Fibroblast of lung (primary cell): ENCODE results near the gene RANBP9. TPM values are rescaled to one million over a fixed set of nuclear protein-coding genes. Genes with fewer than 3 reads are reported as not detected.

Source experiments
- DNase-seq, 2 donors: peaks; one replicate each; pipeline versions ENCODE4 v3.0.0 to v3.0.0-alpha.2; 2010; ENCODE audit warnings: low read depth in 2 of 2
- H2AFZ ChIP-seq: 2 replicates; pipeline ENCODE4 v1.5.1; 2012; ENCODE audit warnings: low read length, control low read depth, inconsistent platforms
- H3K27ac ChIP-seq: 2 replicates; pipeline ENCODE4 v1.5.1; 2011; ENCODE audit warnings: low read length, control low read depth; ENCODE audit not compliant: insufficient read depth
- H3K27me3 ChIP-seq: 2 replicates; pipeline ENCODE4 v1.5.1; 2011; ENCODE audit warnings: mild to moderate bottlenecking, low read length; ENCODE audit not compliant: control insufficient read depth, insufficient read depth
- H3K36me3 ChIP-seq: 2 replicates; pipeline ENCODE4 v1.5.1; 2011; ENCODE audit warnings: low read length; ENCODE audit not compliant: control insufficient read depth, insufficient read depth
- H3K4me1 ChIP-seq: 2 replicates; pipeline ENCODE4 v1.5.1; 2011; ENCODE audit warnings: low read length; ENCODE audit not compliant: control insufficient read depth, insufficient read depth; ENCODE audit errors: extremely low read depth
- H3K4me2 ChIP-seq: 2 replicates; pipeline ENCODE4 v1.5.1; 2011; ENCODE audit warnings: low read length, control low read depth; ENCODE audit not compliant: insufficient read depth; ENCODE audit errors: extremely low read depth
- H3K4me3 ChIP-seq, 4 experiments: fragments of 200-600 bp in 1 of 4; sonication (generic) in 1 of 4; replicated peaks in 1 of 4; 2 replicates each; pipeline ENCODE4 v1.5.1; 2011 to 2016; ENCODE audit warnings: low read length in 4 of 4, low read depth in 3 of 4, mild to moderate bottlenecking in 3 of 4, control low read depth in 2 of 4, inconsistent platforms in 1 of 4, mixed read lengths in 1 of 4; ENCODE audit not compliant: insufficient read depth in 1 of 4; ENCODE audit errors: control extremely low read depth in 1 of 4
- H3K79me2 ChIP-seq: 2 replicates; pipeline ENCODE4 v1.5.1; 2012; ENCODE audit warnings: mild to moderate bottlenecking, low read length, inconsistent platforms; ENCODE audit not compliant: control insufficient read depth, insufficient read depth
- H3K9ac ChIP-seq: 2 replicates; pipeline ENCODE4 v1.5.1; 2011; ENCODE audit warnings: mild to moderate bottlenecking, low read length, control low read depth; ENCODE audit not compliant: insufficient read depth
- H3K9me3 ChIP-seq: 2 replicates; pipeline ENCODE4 v1.5.1; 2012; ENCODE audit warnings: low read depth, low read length; ENCODE audit not compliant: control insufficient read depth, insufficient read depth
- H4K20me1 ChIP-seq: 2 replicates; pipeline ENCODE4 v1.5.1; 2011; ENCODE audit warnings: low read length; ENCODE audit not compliant: control insufficient read depth, insufficient read depth; ENCODE audit errors: extremely low read depth
- CTCF ChIP-seq, 2 donors: IDR thresholded peaks in 1 of 2; conservative IDR thresholded peaks in 1 of 2; 1 replicate in 1 of 2; 2 replicates in 1 of 2; pipeline ENCODE4 v1.5.1; 2011 to 2012; ENCODE audit warnings: low read length in 2 of 2, control low read depth in 1 of 2, inconsistent platforms in 1 of 2, low read depth in 1 of 2, mild to moderate bottlenecking in 1 of 2
- EZH2 ChIP-seq: IDR thresholded peaks from 2 replicates; pipeline ENCODE4 v1.5.1; 2012; ENCODE audit warnings: low read length, control low read depth, mild to moderate bottlenecking; ENCODE audit errors: missing control alignments
- polyA plus RNA-seq, 2 donors: library from polyadenylated mRNA; depleted of rRNA in 1 of 2; stranded (reverse) in 1 of 2; unstranded in 1 of 2; fragments of >200 nt; gene quantifications; 2 replicates each; pipeline ENCODE4 v1.2.1, GENCODE V29; 2011 to 2012; ENCODE audit warnings: missing spikeins in 1 of 2
- total RNA-seq: library from RNA; depleted of rRNA; stranded (reverse); fragments of >200 nt; gene quantifications from 2 replicates; pipeline ENCODE4 v1.2.1, GENCODE V29; 2014

The RANBP9 gene
- total and polyA plus RNA-seq, 2 donors (not counting 1 experiment from before 2014, with no cell fraction given) = 46.7 to 48.7 TPM

GRCh38 chr6:13638626-13639025 is 73.0 kb downstream of the RANBP9 start:
- H2AFZ ChIP-seq = no peak overlapping the region
- H3K4me3 ChIP-seq = no peak overlapping the region
- no peaks in the 10 kb centered on the region for H3K4me1 ChIP-seq
- H3K36me3 ChIP-seq = no peaks in the 10 kb centered on the region
- no peak overlapping the region for H3K27ac ChIP-seq
- H3K27me3 ChIP-seq = no peaks in the 10 kb centered on the region
- H3K79me2 ChIP-seq = no peaks in the 10 kb centered on the region
- DNase-seq = no peak
- TF ChIP-seq EZH2 = no peak
- no peak for TF ChIP-seq CTCF (conservative IDR thresholded peaks at IDR 0.05 in 1 of 2, IDR thresholded peaks at IDR 0.05 in 1 of 2; ENCODE audit: low read depth in 1 of 2, low read length in 2 of 2)
- no peak overlapping the region for H3K4me2 ChIP-seq
- H3K9me3 ChIP-seq = no peaks in the 10 kb centered on the region
- no peak overlapping the region for H3K9ac ChIP-seq
- H4K20me1 ChIP-seq = no peaks in the 10 kb centered on the region

GRCh38 chr6:13638014-13638413 is 73.6 kb downstream of the RANBP9 start:
- Histone ChIP-seq H3K27ac (no peak overlapping the region), H3K36me3 (no peaks in the 10 kb centered on the region), H4K20me1 (no peaks in the 10 kb centered on the region), H2AFZ (no peak overlapping the region), H3K4me3 (no peak overlapping the region), H3K79me2 (no peaks in the 10 kb centered on the region), H3K9me3 (no peaks in the 10 kb centered on the region), H3K27me3 (no peaks in the 10 kb centered on the region), H3K4me1 (no peaks in the 10 kb centered on the region), H3K9ac (no peak overlapping the region), H3K4me2 (no peak overlapping the region)
- TF ChIP-seq CTCF (conservative IDR thresholded peaks at IDR 0.05 in 1 of 2, IDR thresholded peaks at IDR 0.05 in 1 of 2; ENCODE audit: low read depth in 1 of 2, low read length in 2 of 2) (no peak), EZH2 (no peak)
- no peak for DNase-seq

- no peaks in the 10 kb centered on the region for H3K27me3 ChIP-seq
- H4K20me1 ChIP-seq = no peaks in the 10 kb centered on the region
- no peak overlapping the region for H3K27ac ChIP-seq
- no peak overlapping the region for H2AFZ ChIP-seq
- H3K4me3 ChIP-seq = no peak overlapping the region
- H3K9ac ChIP-seq = no peak overlapping the region
- no peaks in the 10 kb centered on the region for H3K79me2 ChIP-seq
- no peak overlapping the region for H3K4me2 ChIP-seq
- H3K36me3 ChIP-seq = no peaks in the 10 kb centered on the region
- H3K4me1 ChIP-seq = no peaks in the 10 kb centered on the region
- TF ChIP-seq CTCF (conservative IDR thresholded peaks at IDR 0.05 in 1 of 2, IDR thresholded peaks at IDR 0.05 in 1 of 2; ENCODE audit: low read depth in 1 of 2, low read length in 2 of 2) = no peak
- no peak for TF ChIP-seq EZH2
- DNase-seq = no peak
- H3K9me3 ChIP-seq = no peaks in the 10 kb centered on the region
Observed at GRCh38 chr6:13635948-13636658, 75.5 kb downstream of the RANBP9 start.
